Pancreas (tissue), 10 donors: ENCODE data around the gene TSPYL4. TPM values are rescaled to one million over a fixed set of nuclear protein-coding genes. Genes with fewer than 3 reads are reported as not detected.
A peak's percentile ranks its signal among the peaks of the same experiment; 100 is the strongest.

Source experiments
- ATAC-seq, 4 donors: fragments of 200-7000 bp; cut with Tn5 transposase; one replicate each; pipeline versions ENCODE4 v1.8.0 to v1.9.1; 2020; ENCODE audit warnings: mild to moderate bottlenecking in 4 of 4, moderate library complexity in 4 of 4
- DNase-seq, 6 donors: peaks; one replicate each; pipeline ENCODE4 v3.0.0-alpha.2; 2020
- FAIRE-seq: peaks from 2 replicates; lab custom pipeline; 2012; peaks lifted over from hg19 to GRCh38; lab: Jason Lieb, UNC
- H3K27ac ChIP-seq, 4 donors: fragments of 200-600 bp; sonication (generic); 1 replicate in 3 of 4; 2 replicates in 1 of 4; pipeline versions ENCODE4 v1.5.0 to v1.8.0; 2020
- H3K27me3 ChIP-seq, 4 donors: fragments of 200-600 bp; one replicate each; pipeline ENCODE4 v1.8.0; 2021
- H3K36me3 ChIP-seq, 3 donors: fragments of 200-600 bp; sonication (generic) in 1 of 3; one replicate each; pipeline versions ENCODE4 v1.5.0 to v1.8.0; 2020 to 2021
- H3K4me1 ChIP-seq, 3 donors: fragments of 200-600 bp; one replicate each; pipeline ENCODE4 v1.8.0; 2021
- H3K4me3 ChIP-seq, 4 donors: fragments of 200-600 bp; sonication (generic) in 2 of 4; one replicate each; pipeline versions ENCODE4 v1.5.0 to v1.8.0; 2020 to 2021
- H3K9me3 ChIP-seq, 4 donors: fragments of 200-600 bp; one replicate each; pipeline ENCODE4 v1.8.0; 2021
- WGBS, 2 donors: extraction: QIAGEN DNeasy Blood & Tissue Kit; methylation state at CpG; one replicate each; pipeline ENCODE4 v1.1.7; 2013; 5-methylcytosine and 5-hydroxymethylcytosine counted together
- intact Hi-C, 3 donors: fragments of 100-400 bp; cut with DNase I; formaldehyde crosslinking; loops; one replicate each; pipeline versions ENCODE4 v1.11.1 to v1.14.2; 2022
- polyA plus RNA-seq, 2 donors: library from polyadenylated mRNA; stranded (reverse); fragments of 200-250 nt; gene quantifications; one replicate each; pipeline ENCODE4 v1.2.3, GENCODE V29; 2013
- total RNA-seq, 6 donors: library from RNA; stranded (reverse); fragmentation: NEBNext Ultra II Directional in 4 of 6; extraction: Animal tissue kit (Norgen Biotek cat#: 25700) in 4 of 6; gene quantifications; one replicate each; pipeline versions ENCODE4 v1.2.1 to v1.2.4, GENCODE V29; 2021 to 2023
- TF ChIP-seq, protein P1 (sequence below), 4 donors: fragments of 200-600 bp; sonication (generic) in 3 of 4; IDR thresholded peaks; one replicate each; pipeline versions ENCODE4 v1.5.0 to v1.8.0; 2021; ENCODE audit warnings: antibody characterized with exemption in 4 of 4
- donor health status: healthy with polysubstance abuse.
- donor health status: DM: no; HTN: no; CAD: no; lungs with moderate emphysema.
- donor health status: DM: no; HTN: no; CAD: no.
- donor health status: control.
- donor health status: control.
- donor health status: Bipolar disorder and iron deficiency.
- donor health status: DM: yes; HTN: yes; CAD: no.
- donor health status: DM: no; HTN: no; CAD: no.
- donor health status: DM: no; HTN: no; CAD: no.
- donor health status: DM: yes; HTN: yes; CAD: no.

TSPYL4 gene
- total and polyA plus RNA-seq, 8 donors: 4.9 to 19.4 (median 7.1) TPM

DNA sequence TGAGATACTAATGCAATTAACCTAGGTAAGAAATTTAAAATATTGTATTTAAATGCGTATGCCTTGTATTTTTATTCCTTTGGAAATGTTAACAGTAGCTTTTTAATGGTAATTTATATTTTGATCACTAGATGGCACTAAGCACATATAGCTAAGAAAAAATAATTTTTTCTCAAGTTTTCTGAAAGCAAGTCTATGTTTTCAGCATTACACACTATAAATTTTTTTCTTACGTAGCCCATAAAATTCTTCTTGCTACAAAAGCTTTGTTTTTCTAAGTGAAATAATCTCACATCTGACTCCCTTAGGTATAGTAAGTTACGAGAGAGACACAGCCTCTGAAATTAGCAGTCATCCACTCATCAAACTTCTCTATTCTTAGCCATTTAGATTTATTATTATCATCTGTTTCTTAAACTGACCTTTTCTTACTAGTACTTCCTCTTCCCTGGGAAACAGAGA, 35.7 kb downstream of the TSPYL4 start:
- no peaks in the 10 kb centered on the region for H3K4me1 ChIP-seq
- 46 to 56% methylated on average over 3 of the region's 3 CpGs for WGBS, 2 donors
- ATAC-seq (peak in 3 of 4 donors; percentile 46 to 77 (median 63)), FAIRE-seq (no peak), DNase-seq (no peak)
- intact Hi-C loops: no loop called here
- H3K9me3 ChIP-seq: no peaks in the 10 kb centered on the region
- no peaks in the 10 kb centered on the region for H3K36me3 ChIP-seq
- no peaks in the 10 kb centered on the region for H3K27me3 ChIP-seq
- TF ChIP-seq, protein P1, sequence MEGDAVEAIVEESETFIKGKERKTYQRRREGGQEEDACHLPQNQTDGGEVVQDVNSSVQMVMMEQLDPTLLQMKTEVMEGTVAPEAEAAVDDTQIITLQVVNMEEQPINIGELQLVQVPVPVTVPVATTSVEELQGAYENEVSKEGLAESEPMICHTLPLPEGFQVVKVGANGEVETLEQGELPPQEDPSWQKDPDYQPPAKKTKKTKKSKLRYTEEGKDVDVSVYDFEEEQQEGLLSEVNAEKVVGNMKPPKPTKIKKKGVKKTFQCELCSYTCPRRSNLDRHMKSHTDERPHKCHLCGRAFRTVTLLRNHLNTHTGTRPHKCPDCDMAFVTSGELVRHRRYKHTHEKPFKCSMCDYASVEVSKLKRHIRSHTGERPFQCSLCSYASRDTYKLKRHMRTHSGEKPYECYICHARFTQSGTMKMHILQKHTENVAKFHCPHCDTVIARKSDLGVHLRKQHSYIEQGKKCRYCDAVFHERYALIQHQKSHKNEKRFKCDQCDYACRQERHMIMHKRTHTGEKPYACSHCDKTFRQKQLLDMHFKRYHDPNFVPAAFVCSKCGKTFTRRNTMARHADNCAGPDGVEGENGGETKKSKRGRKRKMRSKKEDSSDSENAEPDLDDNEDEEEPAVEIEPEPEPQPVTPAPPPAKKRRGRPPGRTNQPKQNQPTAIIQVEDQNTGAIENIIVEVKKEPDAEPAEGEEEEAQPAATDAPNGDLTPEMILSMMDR (IDR thresholded peaks at IDR 0.05): peak in 2 of 4 donors; percentile 9 to 26
- no peak overlapping the region for H3K27ac ChIP-seq
- H3K4me3 ChIP-seq: no peak overlapping the region

DNA sequence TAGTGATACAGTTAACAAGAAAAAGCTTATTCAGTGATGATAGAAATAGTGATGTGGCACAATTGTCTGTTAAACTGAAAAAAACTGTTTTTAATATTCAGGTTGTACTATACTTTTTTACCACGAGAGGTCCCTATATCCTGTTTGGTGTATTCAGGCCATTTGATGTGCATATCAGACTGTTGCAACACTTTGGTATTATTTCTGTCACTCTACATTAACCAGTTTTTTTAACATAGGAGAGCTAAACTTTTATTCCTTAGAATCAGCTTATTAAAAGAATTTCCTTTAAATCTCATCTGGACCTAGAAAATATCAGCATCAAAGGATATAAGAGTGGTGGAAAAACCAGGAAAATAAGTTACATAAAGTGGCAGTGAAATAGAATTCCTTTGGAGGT, 36.8 kb downstream of the TSPYL4 start:
- intact Hi-C loops: no loop called here
- H3K27me3 ChIP-seq: no peaks in the 10 kb centered on the region
- ATAC-seq: peak; percentile 64 to 85 (median 82)
- no peaks in the 10 kb centered on the region for H3K36me3 ChIP-seq
- TF ChIP-seq, protein P1 (IDR thresholded peaks at IDR 0.05): peak in 2 of 4 donors; percentile 26 to 33
- H3K4me1 ChIP-seq: no peaks in the 10 kb centered on the region
- 3 to 7% methylated on average over 1 of the region's 1 CpG for whole genome bisulfite sequencing, 2 donors
- H3K9me3 ChIP-seq: no peaks in the 10 kb centered on the region
- no peak overlapping the region for H3K27ac ChIP-seq
- no peak overlapping the region for H3K4me3 ChIP-seq
- DNase-seq: no peak
- no peak for FAIRE-seq

DNA sequence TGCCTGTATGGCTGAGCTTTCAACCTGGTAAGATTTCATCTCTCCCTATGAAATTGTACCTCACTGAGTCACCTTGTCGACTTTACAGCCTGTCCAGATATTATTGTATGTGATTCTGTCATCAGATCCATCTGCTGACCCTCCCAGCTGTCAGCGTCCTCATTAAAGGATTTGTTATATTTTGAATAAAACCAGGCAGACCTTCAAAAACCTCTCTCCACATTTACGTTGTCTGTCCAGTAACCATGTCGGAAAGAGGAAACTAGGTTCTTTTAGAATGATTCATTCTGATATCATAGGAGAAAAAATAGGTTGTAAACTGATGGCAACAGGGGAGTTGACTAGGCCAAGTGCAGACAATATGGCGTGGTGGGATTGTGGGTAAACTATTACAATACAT, 38.5 kb downstream of the TSPYL4 start:
- Histone ChIP-seq H3K4me3 (no peak overlapping the region), H3K36me3 (no peaks in the 10 kb centered on the region), H3K4me1 (no peaks in the 10 kb centered on the region), H3K9me3 (no peaks in the 10 kb centered on the region), H3K27ac (no peak overlapping the region), H3K27me3 (no peaks in the 10 kb centered on the region)
- TF ChIP-seq, protein P1 (IDR thresholded peaks at IDR 0.05): no peak
- WGBS, 2 donors: 92% methylated on average over 5 of the region's 5 CpGs
- ATAC-seq (no peak), FAIRE-seq (no peak), DNase-seq (no peak)
- intact Hi-C loops: no loop called here

DNA sequence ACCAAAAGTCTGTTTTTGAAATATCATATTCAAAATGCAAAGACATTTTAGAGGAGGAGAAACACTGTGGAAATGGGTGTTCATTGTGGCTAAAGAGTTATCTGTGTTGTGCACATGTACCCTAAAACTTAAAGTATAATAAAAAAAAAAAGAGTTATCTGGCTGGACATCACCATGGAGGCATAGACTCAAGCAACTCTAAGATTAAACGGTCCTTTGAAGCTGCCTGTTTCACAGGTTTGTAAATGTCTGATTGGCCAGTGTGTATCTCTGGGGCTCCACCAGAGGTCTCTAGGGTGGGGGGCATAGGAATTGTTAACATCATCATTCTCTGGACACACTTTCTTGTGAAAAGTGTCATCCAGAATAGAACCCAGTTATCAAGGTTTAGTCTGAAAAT, 39.2 kb downstream of the TSPYL4 start:
- Histone ChIP-seq H3K27ac (no peak overlapping the region), H3K36me3 (no peaks in the 10 kb centered on the region), H3K27me3 (no peaks in the 10 kb centered on the region), H3K9me3 (no peaks in the 10 kb centered on the region), H3K4me3 (no peak overlapping the region), H3K4me1 (no peaks in the 10 kb centered on the region)
- WGBS, 2 donors: 73 to 82% methylated on average over 1 of the region's 1 CpG
- no peak for DNase-seq
- no peak for FAIRE-seq
- intact Hi-C loops: no loop called here
- TF ChIP-seq, protein P1 (IDR thresholded peaks at IDR 0.05): no peak
- no peak for ATAC-seq

GRCh38 chr6:116210750-116211425, 43.0 kb downstream of the TSPYL4 start:
- peak in 2 of 4 donors; percentile 32 to 44 for ATAC-seq
- no peak for FAIRE-seq

More at GRCh38 chr6:116210750-116211425, 43.0 kb downstream of the TSPYL4 start:
- H3K9me3 ChIP-seq: no peaks in the 10 kb centered on the region
- no peaks in the 10 kb centered on the region for H3K27me3 ChIP-seq
- TF ChIP-seq, protein P1 (IDR thresholded peaks at IDR 0.05): no peak
- 59 to 65% methylated on average over 3 of the region's 3 CpGs for WGBS, 2 donors
- H3K4me1 ChIP-seq: no peaks in the 10 kb centered on the region
- intact Hi-C loops: no loop called here
- H3K27ac ChIP-seq: no peak overlapping the region
- H3K36me3 ChIP-seq: no peaks in the 10 kb centered on the region
- no peak for DNase-seq
- H3K4me3 ChIP-seq: no peak overlapping the region
